ENCODE measurements around the gene MYBPC2.

GRCh38 chr19:50500753-50501151, 68.1 kb downstream of the MYBPC2 start:
- TF ChIP-seq, protein P1, sequence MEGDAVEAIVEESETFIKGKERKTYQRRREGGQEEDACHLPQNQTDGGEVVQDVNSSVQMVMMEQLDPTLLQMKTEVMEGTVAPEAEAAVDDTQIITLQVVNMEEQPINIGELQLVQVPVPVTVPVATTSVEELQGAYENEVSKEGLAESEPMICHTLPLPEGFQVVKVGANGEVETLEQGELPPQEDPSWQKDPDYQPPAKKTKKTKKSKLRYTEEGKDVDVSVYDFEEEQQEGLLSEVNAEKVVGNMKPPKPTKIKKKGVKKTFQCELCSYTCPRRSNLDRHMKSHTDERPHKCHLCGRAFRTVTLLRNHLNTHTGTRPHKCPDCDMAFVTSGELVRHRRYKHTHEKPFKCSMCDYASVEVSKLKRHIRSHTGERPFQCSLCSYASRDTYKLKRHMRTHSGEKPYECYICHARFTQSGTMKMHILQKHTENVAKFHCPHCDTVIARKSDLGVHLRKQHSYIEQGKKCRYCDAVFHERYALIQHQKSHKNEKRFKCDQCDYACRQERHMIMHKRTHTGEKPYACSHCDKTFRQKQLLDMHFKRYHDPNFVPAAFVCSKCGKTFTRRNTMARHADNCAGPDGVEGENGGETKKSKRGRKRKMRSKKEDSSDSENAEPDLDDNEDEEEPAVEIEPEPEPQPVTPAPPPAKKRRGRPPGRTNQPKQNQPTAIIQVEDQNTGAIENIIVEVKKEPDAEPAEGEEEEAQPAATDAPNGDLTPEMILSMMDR (IDR thresholded peaks at IDR 0.05) = no peak
- TF ChIP-seq POLR2A (IDR thresholded peaks at IDR 0.05) = no peak
